GM21619 (cell line): Measurements from ENCODE around the gene ACBD6.
"Not testable (repeated sequence)": the region's sequence is repeated elsewhere in the genome, so short reads cannot be mapped to it uniquely, and the experiment has no call there.

ENCODE experiments used
- ATAC-seq: cut with Tn5 transposase; IDR thresholded peaks from one replicate; pipeline ENCODE4 v1.9.1; 2021; ENCODE audit not compliant: unreplicated experiment

Gene ACBD6

GRCh38 chr1:180421145-180421544 is 81.2 kb downstream of the ACBD6 start:
- not testable (repeated sequence) for ATAC-seq

GRCh38 chr1:180415985-180416633 is 86.3 kb downstream of the ACBD6 start:
- no peak for ATAC-seq

GRCh38 chr1:180415236-180415848 is 87.0 kb downstream of the ACBD6 start:
- ATAC-seq: no peak

- ATAC-seq: no peak
Measured at GRCh38 chr1:180412583-180412982, 89.8 kb downstream of the ACBD6 start.

- not testable (repeated sequence) for ATAC-seq
Measured at GRCh38 chr1:180408128-180408527, 94.2 kb downstream of the ACBD6 start.

GRCh38 chr1:180407051-180407450 is 95.3 kb downstream of the ACBD6 start:
- ATAC-seq: no peak

GRCh38 chr1:180402551-180402950 is 99.8 kb downstream of the ACBD6 start:
- no peak for ATAC-seq

- no peak for ATAC-seq
Measured at GRCh38 chr1:180402001-180402400, 100.4 kb downstream of the ACBD6 start.

- no peak for ATAC-seq
Measured at GRCh38 chr1:180397175-180397574, 105.2 kb downstream of the ACBD6 start.

- ATAC-seq: no peak
Measured at GRCh38 chr1:180392427-180393145, 109.8 kb downstream of the ACBD6 start.

GRCh38 chr1:180392020-180392419 is 110.4 kb downstream of the ACBD6 start:
- no peak for ATAC-seq

- no peak for ATAC-seq
Measured at GRCh38 chr1:180387413-180387812, 115.0 kb downstream of the ACBD6 start.

GRCh38 chr1:180386745-180387367 is 115.5 kb downstream of the ACBD6 start:
- ATAC-seq: no peak

GRCh38 chr1:180385144-180385543 is 117.2 kb downstream of the ACBD6 start:
- ATAC-seq: no peak

- no peak for ATAC-seq
Measured at GRCh38 chr1:180384286-180385005, 117.9 kb downstream of the ACBD6 start.

GRCh38 chr1:180382326-180383115 is 119.9 kb downstream of the ACBD6 start:
- ATAC-seq: no peak

GRCh38 chr1:180381184-180381580 is 121.2 kb downstream of the ACBD6 start:
- no peak for ATAC-seq

- ATAC-seq: no peak
Measured at GRCh38 chr1:180380259-180381183, 121.9 kb downstream of the ACBD6 start.

- no peak for ATAC-seq
Measured at GRCh38 chr1:180376800-180377199, 125.6 kb downstream of the ACBD6 start.
